HFF-Myc (cell line): ENCODE data around the gene CCDC6.

Source experiments
- DNase-seq: peaks from one replicate; pipeline ENCODE4 v3.0.0-alpha.2; 2011; ENCODE audit warnings: low read depth; ENCODE audit errors: extremely low read depth
- H3K4me3 ChIP-seq: replicated peaks from 2 replicates; pipeline ENCODE4 v1.5.1; 2011; ENCODE audit warnings: low read depth, mild to moderate bottlenecking, control low read depth, low read length
- CTCF ChIP-seq: IDR thresholded peaks from 2 replicates; pipeline ENCODE4 v1.5.1; 2012; ENCODE audit warnings: mild to moderate bottlenecking, low read depth, low read length, control low read depth; ENCODE audit errors: missing control alignments

Gene CCDC6

GRCh38 chr10:59844436-59844835 is 61.9 kb downstream of the CCDC6 start:
- H3K4me3 ChIP-seq: no peak overlapping the region
- no peak for TF ChIP-seq CTCF
- no peak for DNase-seq

GRCh38 chr10:59843748-59844147 is 62.6 kb downstream of the CCDC6 start:
- DNase-seq: no peak
- no peak for TF ChIP-seq CTCF
- H3K4me3 ChIP-seq: no peak overlapping the region

- DNase-seq: no peak
- no peak for TF ChIP-seq CTCF
- H3K4me3 ChIP-seq: no peak overlapping the region
Observed at GRCh38 chr10:59839576-59839975, 66.8 kb downstream of the CCDC6 start.

GRCh38 chr10:59838085-59838789 is 68.1 kb downstream of the CCDC6 start:
- no peak for DNase-seq
- no peak for TF ChIP-seq CTCF
- H3K4me3 ChIP-seq: no peak overlapping the region

GRCh38 chr10:59833810-59834209 is 72.5 kb downstream of the CCDC6 start:
- no peak for DNase-seq
- H3K4me3 ChIP-seq: no peak overlapping the region
- TF ChIP-seq CTCF: no peak

- no peak for DNase-seq
- no peak for TF ChIP-seq CTCF
- H3K4me3 ChIP-seq: no peak overlapping the region
Observed at GRCh38 chr10:59832506-59832905, 73.8 kb downstream of the CCDC6 start.
